HG03342 (cell line): ENCODE results near the gene TENT5A.
A peak's percentile ranks its signal among the peaks of the same experiment; 100 is the strongest.
"Not testable (repeated sequence)": the region's sequence is repeated elsewhere in the genome, so short reads cannot be mapped to it uniquely, and the experiment has no call there.

Experiments used
- ATAC-seq: cut with Tn5 transposase; IDR thresholded peaks from one replicate; pipeline ENCODE4 v1.9.1; 2021; ENCODE audit warnings: mild to moderate bottlenecking, moderate library complexity; ENCODE audit not compliant: unreplicated experiment

TENT5A gene

DNA sequence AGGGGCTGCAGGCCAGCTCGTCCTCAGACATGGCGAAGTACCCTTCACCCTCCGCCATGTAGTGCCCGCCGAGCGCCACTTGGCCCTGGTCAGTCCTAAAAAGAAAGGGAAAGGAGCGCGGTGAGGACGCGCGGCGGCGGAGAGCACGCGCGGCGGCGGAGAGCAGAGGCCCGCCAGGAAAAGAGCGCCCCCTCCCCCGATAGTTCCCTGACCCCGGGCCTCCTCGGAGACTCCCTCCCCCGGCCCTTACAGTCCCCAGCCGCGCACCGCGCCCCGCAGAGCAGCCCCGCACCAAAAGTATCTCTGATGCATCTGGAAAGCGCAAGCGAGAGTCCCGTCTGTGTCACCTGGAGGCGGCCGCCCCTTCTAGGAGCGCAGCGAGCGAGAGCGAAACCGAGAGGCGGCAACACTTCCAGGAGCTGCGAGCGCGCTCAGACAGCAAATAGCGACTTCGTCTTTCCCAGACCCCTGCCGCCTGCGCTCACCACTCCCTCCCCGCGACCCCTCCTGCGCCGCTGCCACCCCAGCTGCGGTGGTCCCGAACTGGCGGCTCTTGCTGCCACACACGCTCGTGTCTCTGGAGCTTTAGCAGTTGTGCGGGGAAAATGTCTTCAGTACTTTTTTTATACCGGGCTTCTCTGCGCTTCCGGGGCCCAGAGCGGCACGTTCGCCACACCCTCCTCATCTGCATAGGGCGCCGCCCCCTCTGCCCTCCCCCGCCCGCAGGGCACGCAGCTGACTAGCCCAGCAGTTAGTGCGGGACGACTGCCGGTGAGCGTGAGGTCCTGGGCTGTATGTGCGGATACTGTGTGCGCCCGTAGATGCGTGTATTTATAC lies at the start of gene TENT5A:
Gene TENT5A, minus strand, starts transcription at position 598 of the 837 bp plus-strand sequence. Its CDS starts 540 bp downstream, at position 58.
- peak; percentile 79 for ATAC-seq

DNA sequence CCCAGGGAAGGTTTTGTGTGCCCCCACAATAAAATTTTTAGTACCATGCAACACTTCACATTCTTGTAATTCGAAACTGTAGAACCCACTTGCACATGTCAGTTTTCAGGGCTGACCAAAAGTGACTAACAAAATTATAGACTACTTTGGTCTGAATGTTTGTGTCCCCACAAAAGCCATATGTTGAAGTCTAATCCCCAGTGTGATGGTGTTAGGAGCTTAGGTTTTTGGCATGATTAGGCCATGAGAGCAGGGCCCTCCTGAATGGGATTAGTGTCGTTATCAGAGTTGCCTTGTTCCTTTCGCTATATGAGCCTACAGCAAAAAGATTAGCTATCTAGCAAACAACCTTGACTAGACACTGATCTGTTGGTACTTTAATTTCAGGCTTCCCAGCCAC lies 49.0 kb upstream of the TENT5A start:
- ATAC-seq, result no peak

DNA sequence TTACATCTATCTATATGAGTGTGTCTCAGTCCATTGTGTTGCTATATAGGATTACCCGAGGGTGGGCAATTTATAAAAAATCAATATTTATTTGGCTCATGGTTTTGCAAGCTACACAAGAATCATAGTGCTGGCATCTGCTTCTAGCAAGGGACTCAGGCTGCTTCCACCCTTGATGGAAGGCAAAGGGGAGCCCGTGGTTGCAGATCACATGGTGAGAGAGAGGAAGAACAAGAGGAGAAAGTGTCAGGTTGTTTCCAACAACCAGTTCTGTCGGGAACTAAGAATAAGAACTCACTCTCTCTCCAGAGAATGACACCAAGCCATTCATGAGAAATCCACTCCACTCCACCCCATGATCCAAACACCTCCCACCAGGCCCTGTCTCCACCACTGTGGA lies 48.2 kb upstream of the TENT5A start:
- no peak for ATAC-seq

DNA sequence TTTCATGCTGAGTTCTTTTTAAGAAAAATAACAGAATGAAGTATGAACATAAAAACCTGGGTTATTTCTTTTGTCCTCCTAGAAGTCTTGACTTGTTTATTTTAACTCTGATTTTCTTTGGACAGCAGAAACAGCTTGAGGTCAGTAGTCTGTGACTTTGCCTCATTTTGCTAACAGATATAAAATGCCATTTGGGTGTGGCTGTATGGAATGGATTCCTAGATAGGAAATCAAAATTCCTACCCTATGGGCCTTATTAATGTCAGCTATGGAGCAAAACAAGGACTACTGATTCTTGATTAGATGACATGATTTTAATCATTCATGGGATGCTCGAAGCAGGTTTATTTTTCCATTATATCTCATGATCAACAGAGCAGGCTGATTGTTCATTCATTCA lies 46.8 kb upstream of the TENT5A start:
- ATAC-seq, result no peak

DNA sequence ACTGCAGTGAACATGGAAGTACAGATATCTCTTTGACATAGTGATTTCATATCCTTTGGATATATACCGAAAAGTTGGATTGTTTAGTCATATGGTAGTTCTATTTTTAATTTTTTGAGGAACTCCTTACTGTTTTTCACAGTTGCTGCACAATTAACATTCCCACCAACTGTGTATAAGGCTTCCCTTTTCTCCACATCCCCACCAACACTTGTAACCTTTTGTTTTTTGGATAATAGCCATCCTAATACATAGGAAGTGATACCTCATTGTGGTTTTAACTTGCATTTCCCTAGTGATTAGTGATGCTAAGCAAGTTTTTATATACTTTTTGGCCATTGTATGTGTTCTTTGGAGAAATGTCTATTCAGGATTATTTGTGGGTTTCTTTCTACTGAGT lies 45.1 kb upstream of the TENT5A start:
- ATAC-seq, result no peak

DNA sequence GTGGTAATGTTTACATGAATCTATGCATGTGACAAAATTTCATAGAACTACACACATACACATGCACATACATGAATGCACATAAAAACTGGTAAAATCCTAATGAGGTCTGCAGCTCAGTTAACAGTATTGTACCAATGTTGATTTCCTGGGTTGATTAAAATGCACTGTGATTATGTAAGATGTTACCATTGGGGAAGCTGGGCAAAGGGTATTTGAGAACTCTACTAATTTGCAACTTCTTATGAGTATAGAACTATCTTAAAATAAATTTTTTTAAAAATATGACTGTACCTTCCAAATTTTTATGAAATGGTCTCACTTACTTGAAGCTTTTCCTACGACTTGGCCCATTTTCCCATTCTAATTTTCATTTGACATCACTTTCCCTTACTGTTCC lies 43.4 kb upstream of the TENT5A start:
- no peak for ATAC-seq

DNA sequence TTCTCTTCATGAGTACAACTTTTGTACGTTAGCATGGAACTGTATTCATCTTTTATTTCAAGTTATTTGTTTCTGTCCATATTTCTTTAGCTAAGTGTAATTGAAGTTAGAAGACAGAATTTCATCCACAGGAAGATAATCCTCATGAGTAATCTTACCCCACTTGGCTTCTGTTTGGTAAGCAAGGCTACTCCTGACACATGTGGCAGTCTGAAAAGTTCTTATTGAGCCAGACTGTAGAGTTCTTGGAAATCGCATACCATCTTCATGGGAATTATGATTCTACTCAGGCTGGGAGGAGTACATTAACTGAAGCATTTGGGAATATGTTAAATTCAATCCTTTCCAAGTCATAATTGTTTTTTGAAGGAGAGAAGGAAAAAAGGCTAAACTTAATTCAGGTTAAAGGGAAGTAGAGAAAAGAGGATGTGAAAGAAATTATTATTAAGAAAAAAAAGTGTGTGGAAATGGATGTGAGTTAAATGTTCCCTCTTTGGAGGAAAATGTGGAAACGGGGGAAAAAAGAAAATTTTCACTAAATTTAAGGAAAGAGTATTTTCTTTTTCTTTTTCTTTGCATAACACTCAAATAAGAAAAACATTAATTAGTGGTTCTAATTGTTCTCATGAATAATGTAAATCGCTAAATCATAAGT lies 41.5 kb upstream of the TENT5A start:
- ATAC-seq, result no peak

DNA sequence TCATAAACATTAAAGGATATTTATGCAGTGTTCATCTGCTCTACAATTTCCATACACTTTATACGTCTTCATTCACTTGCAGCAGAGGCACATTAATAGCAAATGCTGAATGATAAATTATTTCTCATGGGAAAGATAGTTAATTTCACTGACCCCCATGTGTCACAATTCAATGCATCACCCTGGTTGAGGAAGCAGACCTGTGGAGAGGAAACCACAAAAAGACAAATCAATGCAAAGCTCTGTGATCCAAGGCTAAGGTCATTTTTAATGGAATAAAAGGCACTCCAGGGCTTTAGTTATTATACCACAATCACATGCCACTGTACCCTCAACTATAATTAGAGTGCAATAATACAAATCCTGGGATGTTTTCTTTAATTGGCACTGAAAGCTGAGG lies 40.3 kb upstream of the TENT5A start:
- ATAC-seq, result no peak

DNA sequence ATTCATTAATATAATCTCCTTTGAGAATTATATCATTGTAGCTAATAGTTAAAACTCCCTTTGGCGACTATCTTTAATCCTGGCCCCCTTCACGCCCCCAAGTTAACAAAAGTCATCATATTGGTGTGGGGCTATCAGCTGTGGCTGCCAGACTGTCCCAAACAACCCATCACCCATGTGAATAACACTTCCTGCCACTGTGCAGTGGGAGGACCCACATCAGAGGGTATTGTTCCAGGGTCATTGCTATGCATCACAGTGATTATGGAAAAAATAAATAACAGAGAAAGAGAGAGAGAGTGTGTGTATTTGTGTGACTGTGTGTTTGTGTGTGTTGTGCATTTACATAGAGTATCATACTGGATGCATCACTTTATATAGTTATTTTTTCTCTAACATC lies 39.3 kb upstream of the TENT5A start:
- no peak for ATAC-seq

DNA sequence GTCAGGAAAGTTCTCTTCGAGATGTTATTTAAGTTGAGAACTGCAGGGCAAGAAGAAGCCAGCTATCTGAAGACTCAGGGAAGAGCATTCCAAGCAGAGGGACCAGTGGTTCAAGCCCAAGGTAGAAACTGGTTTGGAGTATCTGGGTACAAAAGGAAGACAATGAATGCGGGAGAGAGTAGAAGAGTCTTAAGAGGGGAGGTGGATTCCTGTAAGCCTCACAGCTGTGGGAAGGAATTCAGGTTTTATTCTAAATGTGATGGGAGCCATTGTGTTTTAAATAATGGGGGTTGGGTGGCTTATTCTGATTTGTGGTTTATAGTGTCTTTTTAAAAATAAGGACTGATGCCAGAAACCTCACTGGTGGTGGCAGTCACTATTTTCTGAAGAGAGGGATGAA lies 37.6 kb upstream of the TENT5A start:
- ATAC-seq, result no peak

DNA sequence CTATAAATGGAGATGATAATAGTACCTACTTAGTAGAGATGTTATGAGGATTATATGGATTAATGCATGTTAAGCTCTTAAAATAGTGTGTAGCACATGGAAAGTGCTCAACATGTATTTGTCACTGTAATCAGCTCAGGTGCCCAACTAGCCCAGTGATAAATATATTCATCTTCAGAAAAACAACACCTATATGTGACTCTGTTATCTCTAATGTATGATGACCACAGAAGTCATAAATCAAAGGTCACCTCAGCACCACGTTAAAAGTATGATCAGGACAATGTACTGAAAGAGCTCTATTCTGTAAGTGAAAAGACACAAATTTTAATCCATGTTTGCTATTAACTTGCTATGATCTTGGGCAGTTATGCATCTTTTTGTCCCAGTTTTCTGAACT lies 36.8 kb upstream of the TENT5A start:
- ATAC-seq, result no peak

DNA sequence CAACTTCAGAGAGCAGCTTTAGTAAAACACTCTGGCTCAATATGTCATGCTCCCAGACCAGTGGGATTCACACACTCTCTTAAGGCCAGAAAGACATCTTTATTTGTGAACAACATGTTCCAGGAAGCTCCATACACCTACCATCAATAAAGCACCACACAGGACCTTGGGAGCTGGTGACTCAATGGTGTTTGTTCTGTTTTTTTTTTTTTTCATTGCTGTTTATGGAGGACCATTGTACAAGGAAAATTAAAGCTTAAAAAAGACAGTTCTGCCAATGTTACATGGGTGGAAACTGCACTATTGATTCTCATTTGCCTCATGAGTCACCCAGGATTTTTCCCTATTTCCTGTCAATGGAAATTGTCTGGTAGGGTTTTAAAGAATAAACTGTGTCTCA lies 36.3 kb upstream of the TENT5A start:
- no peak for ATAC-seq

DNA sequence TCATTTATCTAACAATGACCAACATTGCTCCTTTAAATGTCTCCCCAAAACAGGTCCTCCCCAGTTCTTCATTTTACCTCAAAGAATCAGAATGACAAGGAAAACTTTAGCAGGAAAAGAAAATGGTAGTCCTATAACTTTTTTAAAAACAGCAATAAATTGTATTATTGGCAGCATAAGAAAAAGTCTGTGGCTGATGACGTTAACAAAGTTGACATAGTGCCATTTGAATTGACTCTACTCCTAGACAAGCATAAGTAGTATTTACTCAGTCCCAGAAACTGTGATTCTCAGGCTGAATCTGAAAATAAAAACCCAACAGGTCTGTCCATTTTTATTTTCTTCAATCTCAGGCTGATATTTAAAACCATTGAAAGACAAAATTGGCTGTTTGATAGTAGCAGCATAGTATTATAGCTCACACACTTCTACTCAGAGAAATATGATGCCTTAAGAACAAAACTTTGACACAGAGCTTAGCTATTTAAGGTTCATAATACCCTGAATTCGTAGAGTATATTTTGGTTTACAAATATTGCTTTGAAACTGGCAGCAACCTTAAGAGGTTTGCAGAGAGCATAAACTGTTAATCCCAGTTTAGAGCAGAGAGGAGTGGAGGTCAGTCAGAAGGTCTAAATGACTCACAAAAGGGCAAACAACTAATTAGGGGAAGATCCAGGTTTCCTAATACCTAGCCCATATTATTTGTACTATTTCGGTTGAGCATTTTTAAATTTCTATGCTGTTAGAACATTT lies 35.0 kb upstream of the TENT5A start:
- no peak for ATAC-seq

DNA sequence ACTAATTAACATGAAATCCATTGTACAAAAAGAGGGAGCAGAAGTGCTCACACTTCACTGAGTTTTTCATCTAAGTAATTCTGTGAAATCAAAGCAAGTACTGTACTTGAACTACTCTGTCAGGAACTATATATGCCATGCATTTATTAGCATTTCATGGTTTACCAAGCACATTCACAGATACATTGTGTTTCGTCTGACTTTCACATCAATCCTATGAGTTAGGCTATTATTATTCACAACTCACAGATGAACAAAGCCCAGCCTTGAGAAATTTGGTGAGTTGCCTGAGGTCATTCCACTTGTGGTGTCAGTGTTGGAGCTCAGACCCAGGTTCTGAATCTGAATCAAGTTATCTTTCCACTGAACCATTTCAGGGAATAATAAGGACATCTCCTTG lies 33.7 kb upstream of the TENT5A start:
- no peak for ATAC-seq

DNA sequence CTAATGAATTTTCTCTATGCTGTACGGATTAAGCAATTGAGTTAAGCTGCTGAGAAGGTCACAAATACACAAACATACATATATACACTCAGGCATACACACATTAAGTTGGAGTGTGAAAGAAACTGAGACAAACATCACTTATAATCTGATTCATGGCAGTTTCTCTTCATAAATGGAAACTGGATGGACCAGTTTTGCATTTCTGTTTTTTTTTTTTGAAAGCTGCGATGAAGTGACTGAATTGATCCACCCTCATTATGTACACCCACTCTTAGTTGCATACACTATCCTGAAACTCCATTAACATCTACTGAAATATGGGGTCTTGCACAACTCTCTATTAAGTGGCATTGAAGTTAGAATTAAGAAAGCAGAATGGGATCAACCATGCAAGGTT lies 32.9 kb upstream of the TENT5A start:
- no peak for ATAC-seq

DNA sequence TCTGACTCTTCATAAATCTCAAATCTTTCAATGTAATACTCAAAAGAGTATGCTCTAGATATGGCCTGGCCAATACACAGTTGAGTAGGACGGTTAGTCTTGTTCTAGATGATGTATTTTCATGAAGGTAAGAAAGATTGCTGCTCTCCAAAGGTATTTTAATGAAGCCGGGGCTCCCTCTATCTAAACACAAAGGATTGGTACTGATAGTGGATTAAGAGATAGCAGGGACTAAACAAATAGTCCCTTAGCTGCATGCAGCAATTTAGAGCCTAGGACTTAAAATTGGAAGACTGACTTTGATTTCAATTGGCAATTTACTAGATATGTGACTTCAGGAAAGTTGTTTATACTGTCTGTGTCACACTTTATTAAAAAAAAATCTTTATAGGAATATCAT lies 31.4 kb upstream of the TENT5A start:
- ATAC-seq, result no peak

DNA sequence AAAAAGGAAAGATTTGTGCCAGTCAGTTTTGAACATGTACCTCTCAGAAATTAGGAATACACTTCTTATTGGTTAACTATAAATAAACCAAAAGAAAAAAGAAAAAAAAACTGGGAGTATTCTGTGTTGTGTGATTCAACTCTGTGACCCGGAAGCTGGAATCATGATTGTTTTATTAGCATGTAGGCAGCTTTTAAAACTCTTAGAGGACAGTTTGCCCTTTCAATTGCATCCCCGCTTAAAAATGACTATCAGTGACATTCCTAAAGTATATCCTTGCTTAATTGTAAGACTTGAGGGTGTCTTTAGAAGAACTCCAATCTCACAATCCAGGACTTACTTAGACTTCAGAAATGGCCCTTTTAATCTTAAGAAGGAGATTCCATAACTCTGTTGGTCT lies 29.1 kb upstream of the TENT5A start:
- ATAC-seq, result no peak

DNA sequence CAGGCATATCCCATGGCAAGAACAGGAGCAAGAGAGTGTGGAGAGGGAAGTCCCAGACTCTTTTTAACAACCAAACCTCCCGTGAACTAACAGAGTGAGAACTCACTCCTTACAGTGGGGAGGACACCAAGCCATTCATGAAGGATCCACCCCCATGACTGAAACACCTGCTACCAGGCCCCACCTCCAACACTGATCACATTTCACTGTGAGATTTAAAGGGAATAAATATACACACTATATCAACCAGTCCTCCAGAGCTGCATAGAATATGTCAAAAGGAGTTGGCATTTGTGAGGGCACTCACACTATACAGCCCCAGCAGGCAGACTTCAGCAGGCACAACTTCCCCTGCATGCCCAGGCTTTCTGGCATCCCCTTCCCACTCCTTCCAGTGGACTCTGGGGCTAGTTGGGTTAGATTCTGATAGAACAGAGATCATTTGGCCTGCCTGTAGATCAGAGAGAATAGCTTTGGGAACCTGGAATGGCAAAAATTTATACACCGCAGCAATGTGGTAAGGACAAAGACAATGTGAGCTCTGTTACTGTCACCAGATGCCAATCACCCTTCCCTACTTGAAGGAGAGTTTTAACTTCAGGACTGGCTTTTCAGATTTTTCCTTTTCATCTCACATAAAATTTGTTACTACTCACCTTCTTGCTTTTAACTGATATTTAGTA lies 25.2 kb upstream of the TENT5A start:
- no peak for ATAC-seq

DNA sequence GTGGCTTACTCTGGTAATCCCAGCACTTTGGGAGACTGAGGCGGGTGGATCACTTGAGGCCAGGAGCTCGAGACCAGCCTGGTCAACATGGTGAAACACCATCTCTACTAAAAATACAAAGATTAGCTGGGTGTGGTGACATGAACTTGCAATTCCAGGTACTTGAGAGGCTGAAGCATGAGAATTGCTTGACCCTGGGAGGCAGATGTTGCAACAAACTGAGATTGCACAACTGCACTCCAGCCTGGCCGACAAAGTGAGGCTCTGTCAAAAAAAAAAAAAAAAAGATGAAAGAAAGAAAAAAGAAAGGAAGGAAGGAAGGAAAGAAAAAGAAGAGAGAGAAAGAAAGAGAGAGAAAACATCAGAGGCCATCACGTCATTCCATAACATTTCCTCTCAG lies 23.7 kb upstream of the TENT5A start:
- not testable (repeated sequence) for ATAC-seq

DNA sequence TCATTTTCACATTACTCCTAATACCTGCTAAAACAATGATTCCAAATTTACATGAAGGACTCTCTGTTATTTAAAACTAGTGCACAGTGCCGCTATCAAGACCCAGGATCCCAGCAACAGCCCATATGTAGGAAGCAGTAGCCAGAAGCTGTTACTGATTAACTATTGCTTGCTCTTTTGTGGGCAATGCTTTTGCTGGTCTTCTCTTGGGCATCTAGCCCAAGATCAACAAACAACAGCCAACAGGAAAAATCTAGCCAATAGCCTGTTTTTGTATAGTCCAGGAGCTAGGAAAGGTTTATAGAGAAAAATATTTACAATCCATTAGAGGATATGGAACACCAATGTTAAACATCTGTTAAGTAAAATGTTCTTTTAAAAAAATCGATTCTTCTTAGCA lies 22.1 kb upstream of the TENT5A start:
- no peak for ATAC-seq

DNA sequence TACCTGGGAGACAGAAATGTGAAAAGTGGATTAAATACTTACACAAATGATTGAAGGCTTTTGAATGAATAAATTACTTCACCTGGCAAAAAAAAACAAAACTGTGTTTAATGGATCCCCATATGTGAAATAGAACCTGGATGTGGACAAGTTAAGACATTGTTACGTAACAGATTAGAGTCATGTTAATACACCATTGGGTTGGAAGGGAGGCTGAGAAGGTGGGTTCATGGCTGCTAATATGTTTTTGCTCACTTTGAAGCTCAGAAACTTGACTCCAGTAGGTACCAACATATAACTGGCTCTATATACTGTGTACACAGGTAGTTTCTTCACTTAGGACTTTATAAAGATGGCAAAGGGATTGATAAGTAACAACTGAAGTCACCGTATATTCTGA lies 21.4 kb upstream of the TENT5A start:
- ATAC-seq, result no peak
